Measurements from ENCODE around the gene PPP4R4.

PPP4R4 gene, protein sequence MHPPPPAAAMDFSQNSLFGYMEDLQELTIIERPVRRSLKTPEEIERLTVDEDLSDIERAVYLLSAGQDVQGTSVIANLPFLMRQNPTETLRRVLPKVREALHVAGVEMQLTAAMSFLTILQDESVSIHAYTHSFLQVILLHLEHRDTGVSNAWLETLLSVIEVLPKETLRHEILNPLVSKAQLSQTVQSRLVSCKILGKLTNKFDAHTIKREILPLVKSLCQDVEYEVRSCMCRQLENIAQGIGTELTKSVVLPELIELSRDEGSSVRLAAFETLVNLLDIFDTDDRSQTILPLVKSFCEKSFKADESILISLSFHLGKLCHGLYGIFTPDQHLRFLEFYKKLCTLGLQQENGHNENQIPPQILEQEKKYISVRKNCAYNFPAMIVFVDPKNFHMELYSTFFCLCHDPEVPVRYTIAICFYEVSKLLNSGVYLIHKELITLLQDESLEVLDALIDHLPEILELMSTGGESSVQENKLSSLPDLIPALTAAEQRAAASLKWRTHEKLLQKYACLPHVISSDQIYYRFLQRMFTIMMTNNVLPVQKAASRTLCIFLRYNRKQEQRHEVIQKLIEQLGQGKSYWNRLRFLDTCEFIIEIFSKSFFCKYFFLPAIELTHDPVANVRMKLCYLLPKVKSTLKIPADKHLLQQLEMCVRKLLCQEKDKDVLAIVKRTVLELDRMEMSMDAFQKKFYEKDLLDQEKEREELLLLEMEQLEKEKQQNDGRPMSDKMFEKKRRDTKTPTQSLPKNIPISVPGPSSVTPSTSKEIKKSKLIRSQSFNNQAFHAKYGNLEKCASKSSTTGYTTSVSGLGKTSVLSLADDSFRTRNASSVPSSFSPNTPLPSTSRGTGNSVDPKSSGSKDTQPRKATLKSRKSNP

GRCh38 chr14:94173885-94174603, at the start of gene PPP4R4:
TSS of gene PPP4R4 (plus strand) at chr14:94174322. CDS start at chr14:94174466, 144 bp downstream.
- DNase-seq: peak; percentile 78

GRCh38 chr14:94124582-94125377, 49.3 kb upstream of the PPP4R4 start:
- no peak for DNase-seq

DNA sequence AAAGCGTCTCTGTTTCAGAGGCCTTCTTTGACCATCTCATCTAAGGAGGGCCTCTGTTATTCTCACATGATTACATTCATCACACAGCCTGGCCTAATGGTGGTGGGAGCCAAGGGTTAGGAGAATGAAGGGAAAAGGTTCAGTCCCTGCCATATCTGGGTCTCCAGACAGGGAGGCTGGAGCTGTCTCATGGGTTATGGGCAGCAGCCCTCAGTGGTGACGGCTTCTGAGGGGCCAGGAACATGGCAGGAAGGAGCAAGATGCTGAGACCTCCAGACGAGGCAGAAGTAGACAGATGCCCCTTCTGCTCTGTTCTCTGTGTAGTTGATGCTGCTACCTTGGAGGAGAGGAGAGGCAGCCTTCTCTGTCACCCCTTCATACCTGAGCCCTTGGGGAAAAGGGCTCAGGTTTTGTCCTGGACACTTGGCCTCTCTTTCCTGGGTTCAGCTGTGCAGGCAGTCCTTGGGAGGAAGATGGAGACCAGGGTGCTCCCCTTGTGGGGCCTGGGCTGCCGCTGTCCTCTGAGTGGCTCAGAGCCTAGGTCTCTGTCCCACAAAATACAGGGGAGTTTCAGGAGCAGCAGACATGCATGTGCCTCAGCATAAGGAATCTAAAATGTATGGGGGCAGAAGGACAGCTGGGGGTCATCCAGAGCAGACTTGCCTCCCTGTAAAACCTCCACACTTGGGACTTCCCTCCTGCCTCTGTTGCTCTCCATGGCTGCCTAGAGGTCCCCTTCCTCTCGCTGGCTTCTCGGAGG, 48.3 kb upstream of the PPP4R4 start:
- no peak for DNase-seq

GRCh38 chr14:94126419-94126677, 47.8 kb upstream of the PPP4R4 start:
- DNase-seq: no peak

- no peak for DNase-seq
These were observed 47.3 kb upstream of the PPP4R4 start for GRCh38 chr14:94126800-94127199.

DNA sequence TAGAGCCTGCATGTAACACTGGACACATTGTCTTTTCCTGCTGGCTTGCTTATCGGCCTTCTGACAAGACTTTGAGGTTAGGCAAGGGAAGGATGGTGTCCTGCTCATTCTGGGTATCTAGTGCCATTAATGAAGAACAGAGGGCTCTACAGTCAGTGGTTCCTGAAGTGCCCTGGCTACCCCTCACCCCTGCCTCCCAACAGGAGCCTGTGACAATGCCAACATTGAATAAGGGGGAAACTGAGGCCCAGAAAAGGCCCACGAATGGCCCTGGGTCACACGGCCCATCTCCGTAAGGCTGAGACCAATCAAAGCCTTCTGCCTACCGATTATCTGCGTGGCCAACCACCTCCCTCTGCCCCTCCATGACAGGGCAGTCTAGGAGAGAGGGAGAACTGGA, 46.8 kb upstream of the PPP4R4 start:
- no peak for DNase-seq

DNA sequence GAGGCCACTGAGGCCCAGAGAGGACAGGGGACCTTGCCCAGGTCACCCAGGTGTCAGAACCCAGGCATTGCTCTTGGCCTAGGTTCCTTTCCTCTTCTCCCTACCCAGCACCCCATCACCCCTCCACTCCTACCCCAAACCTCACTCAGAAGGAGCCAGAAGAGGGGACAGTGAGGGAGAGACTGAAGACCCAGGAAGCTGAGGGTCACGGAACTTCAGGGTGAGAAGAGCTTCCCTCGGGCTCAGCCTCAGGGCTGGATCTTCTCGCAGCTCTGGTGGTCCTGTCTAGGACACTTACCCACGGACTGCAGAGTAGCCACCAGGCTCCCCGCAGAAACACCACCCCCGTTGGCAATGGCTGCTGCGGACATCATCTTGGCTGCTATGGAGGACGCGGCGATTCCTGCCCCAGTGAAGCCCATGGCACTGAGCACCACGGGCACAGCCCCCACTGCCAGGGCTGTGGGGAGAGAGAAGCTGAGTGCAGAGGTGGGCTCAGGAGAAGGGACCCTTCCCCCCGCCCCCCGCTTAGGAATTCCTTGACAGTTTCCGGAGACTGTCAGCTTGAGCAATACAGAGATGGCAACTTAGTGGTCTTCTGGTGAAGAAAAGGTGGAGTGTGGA, 45.8 kb upstream of the PPP4R4 start:
- no peak for DNase-seq

GRCh38 chr14:94129111-94129757, 44.9 kb upstream of the PPP4R4 start, which contains the start of gene IFI27L2:
TSS of gene IFI27L2 (minus strand) at chr14:94129604. CDS start at chr14:94129564, 40 bp downstream.
- peak; percentile 46 for DNase-seq

DNA sequence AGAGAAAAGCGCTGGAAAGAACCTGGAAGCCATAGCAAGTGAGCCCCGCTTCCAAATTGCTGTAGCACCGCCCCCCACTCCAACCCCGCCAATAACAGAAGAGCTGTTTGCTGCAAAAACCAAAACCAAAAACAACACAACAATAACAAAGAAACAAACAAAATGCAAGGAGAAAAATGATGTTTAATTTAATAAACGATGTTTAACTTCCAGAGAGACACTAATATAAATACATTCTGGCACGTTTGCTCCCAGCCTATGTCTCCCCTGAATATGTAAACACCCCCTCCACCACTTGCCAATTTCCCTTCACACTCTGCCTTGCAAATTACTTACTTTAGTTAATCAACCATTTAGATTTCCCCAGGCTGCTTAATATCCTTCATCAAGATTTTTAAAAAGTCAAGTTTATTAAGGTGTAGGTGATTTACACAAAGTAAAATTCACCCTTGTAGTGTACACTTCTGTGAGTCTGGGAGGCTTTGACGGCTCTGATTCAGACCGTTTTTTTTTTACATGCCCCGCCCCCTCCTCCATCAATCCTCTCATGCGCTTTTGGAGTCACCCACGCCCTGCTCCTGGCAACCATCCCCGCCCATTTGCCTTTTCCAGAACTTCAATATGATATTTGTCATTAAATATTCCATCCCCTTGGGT, 44.2 kb upstream of the PPP4R4 start:
- DNase-seq: no peak

- no peak for DNase-seq
These were observed 41.7 kb upstream of the PPP4R4 start for GRCh38 chr14:94132285-94132887.

GRCh38 chr14:94135476-94135875, 38.6 kb upstream of the PPP4R4 start:
- DNase-seq: no peak

- peak; percentile 74 for DNase-seq
These were observed 37.4 kb upstream of the PPP4R4 start for GRCh38 chr14:94136575-94137331.

- DNase-seq: no peak
These were observed 35.9 kb upstream of the PPP4R4 start for GRCh38 chr14:94138251-94138650.

DNA sequence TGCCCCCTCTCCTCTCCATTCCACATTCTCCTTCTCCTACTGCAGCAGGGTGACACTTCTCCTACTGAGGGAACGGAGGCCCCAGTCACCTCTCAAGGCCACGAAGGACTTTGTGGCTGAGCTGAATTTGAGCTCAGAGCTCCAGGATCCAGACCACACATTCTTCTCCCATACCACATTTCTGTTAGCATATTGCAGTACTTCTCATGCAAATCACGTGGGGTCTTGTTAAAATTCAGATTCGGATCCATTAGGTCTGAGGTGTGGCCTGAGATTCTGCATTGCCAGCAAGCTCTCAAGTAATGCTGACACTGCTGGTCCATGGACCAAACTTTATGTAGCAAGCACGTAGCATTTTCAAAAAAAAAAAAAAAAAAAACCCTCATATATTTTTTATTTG, 35.1 kb upstream of the PPP4R4 start:
- DNase-seq: no peak

DNA sequence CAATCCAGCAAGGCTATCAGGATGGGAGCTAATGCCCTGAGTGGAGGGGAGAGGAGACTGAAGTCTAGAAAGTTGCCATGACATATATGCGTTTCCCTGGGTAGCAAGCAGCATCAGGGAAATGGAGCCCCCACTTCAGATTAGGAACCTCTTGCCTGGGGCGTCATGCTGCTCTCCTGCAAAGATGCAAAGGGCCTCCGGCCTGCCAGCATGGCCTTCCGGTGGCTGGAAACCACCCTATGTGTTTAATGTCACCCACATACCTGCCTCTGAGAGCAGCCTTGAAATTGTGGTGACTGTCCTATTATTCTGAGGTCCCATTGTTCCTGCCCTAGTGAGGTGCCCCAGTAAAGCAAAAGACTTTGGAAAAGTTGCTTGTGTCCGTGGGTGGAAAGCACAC, 34.7 kb upstream of the PPP4R4 start:
- DNase-seq: no peak

GRCh38 chr14:94142247-94142646, 31.9 kb upstream of the PPP4R4 start:
- DNase-seq: no peak

DNA sequence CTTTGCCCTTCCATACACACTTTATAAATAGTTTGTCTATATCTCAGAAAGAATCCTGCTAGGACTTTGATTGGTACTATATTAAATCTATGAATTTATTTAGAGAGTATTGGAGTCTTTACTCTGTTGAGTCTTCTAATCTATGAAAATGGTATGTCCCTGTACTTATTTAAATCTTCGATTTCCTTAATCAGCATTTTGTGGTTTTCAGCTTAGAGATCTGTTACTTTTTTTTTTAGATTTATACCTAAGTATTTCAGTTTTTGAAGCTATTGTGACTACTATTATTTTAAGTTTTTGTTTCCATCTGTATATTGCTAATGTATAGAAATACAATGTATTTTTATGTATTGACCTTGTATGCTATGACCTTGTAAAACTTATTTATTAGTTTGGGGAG, 31.3 kb upstream of the PPP4R4 start:
- DNase-seq: no peak

DNA sequence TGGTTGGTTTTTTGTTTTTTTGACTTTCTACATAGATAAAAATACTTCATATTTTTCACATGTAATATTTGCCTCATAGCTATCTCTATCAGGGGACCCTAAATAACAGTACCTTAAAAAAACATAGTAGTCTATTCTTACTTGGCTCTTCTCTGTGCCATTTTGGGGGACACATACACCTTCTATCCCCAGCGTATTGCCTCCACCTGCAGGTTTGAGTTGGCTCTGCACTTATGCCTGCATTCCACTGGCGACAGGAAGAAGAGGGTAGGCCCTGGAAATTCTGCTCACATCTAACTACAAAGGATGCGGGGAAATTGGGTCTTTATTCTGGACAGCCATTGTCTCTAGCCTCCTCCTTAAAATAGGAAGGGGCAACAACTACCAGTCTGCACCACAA, 30.9 kb upstream of the PPP4R4 start:
- no peak for DNase-seq

DNA sequence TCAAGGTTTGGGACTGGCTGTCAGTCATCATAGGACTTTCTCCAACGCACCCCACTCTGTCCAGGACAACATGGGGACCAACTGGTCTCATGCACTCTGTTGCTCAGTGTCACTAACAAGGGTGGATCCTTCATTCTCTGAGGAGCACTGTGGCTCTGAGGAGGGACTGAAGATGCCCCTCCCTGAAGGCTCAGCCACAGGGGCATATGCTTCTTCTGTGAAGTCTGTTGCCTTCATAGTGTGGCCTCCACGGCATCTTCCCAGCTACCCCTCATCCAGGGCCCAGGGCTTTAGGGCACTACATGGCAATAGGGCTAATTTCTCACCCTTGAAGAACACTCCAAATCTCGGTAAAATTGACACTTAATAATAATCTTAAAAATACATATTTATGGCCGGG, 30.4 kb upstream of the PPP4R4 start:
- no peak for DNase-seq

Measured in activated effector memory CD4-positive, alpha-beta T cell treated with Interleukin-2 at 50 U/mL for 16 hours (primary cell).